ES-I3 (cell line): ENCODE results near the gene TKT.

Experiments used
- H3K36me3 ChIP-seq: 2 replicates; pipeline ENCODE4 v1.6.1; 2013; ENCODE audit warnings: mild to moderate bottlenecking, low read length, control low read depth, moderate library complexity; ENCODE audit not compliant: insufficient read depth
- H3K4me1 ChIP-seq: 2 replicates; pipeline ENCODE4 v1.6.1; 2013; ENCODE audit warnings: mild to moderate bottlenecking, control low read depth, low read length; ENCODE audit not compliant: insufficient read depth
- H3K9ac ChIP-seq: 2 replicates; pipeline ENCODE4 v1.6.1; 2013; ENCODE audit warnings: low read depth, mild to moderate bottlenecking, low read length, moderate library complexity
- H3K9me3 ChIP-seq: 2 replicates; pipeline ENCODE4 v1.6.1; 2013; ENCODE audit warnings: mild to moderate bottlenecking, low read length, moderate library complexity; ENCODE audit not compliant: control insufficient read depth, insufficient read depth

Gene TKT

DNA sequence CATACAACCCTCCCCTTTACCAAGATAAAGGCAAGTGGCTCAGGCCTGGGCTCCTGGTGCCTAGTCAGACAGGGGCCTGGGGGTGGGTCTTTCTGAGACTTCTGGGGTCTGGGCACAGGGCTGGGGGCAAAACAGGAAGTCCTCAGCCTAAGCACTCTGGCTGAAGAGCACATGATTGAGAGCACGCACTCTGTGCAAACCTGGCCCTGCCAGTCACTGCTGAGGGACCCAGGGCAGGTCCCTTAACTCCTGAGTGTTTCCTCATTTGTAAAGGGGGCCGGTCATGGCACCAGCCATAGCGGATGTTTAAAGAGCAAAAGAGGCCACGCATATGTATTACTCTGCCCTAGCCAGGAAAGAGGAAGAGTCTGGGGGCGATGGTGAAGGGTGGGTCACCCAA lies 16.0 kb downstream of the TKT start:
- peaks cover 71% of the 10 kb centered on the region for H3K36me3 ChIP-seq

DNA sequence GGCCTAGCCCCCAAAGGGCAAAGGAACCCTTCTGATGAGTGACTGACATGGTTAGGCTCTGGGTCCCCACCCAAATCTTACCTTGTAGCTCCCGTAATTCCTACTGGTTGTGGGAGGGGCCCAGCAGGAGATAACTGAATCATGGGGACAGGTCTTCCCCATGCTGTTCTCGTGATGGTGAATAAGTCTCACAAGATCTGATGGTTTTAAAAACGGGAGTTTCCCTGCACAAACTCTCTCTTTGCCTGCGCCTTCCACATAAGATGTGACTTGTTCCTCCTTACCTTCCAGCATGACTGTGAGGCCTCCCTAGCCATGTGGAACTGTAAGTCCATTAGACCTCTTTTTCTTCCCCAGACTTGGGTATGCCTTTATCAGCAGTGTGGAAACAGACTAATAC lies 16.9 kb downstream of the TKT start:
- Histone ChIP-seq H3K9ac (no peak overlapping the region), H3K36me3 (peaks cover 80% of the 10 kb centered on the region), H3K4me1 (peaks cover 15% of the 10 kb centered on the region)

More for the DNA sequence above, 16.0 kb downstream of the TKT start:
- Histone ChIP-seq H3K9me3 (no peaks in the 10 kb centered on the region), H3K9ac (no peak overlapping the region), H3K4me1 (peaks cover 24% of the 10 kb centered on the region)

DNA sequence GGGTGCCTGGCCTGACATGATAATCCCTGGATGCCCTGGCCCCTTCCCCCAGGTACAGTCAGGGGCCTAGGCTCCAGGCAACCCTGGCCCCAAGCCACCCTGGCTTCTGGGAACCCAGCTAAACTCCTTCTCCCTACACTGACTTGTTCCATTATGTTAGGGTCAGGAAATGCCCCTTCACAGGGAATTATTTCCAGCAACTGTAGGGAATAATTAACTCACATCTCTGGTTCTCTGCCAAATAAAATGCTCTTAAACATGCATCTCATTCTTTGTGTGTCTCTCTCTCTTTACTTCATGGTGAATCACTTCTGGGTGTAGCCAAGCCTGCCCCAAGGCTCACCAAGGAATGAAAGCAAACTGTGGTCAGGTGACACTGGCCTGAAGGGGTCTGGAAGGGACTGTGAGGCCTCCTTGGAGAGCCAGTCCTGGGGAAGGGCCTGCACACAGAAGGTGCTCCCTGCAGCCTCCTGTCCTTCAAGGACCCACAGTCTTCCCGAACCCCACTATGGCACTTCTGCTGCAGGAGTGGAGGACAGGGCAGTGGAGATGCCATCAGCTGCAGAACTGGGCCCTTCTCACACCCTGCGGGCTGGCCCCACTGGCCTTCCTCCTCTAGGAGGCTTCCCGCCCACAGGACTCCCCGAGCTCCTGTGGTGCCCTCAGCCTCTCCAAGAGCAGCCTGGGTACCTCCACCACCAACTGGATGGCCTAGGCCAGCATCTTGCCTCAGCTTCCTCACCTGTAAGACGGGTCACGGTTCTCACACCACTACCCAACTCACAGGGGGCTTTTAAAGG lies 17.6 kb downstream of the TKT start:
- Histone ChIP-seq H3K9ac (no peak overlapping the region), H3K9me3 (no peaks in the 10 kb centered on the region), H3K36me3 (peaks cover 86% of the 10 kb centered on the region), H3K4me1 (peaks cover 9% of the 10 kb centered on the region; the same call in 1 of the 2 replicates)

More for the DNA sequence above, 16.9 kb downstream of the TKT start:
- H3K9me3 ChIP-seq: no peaks in the 10 kb centered on the region

DNA sequence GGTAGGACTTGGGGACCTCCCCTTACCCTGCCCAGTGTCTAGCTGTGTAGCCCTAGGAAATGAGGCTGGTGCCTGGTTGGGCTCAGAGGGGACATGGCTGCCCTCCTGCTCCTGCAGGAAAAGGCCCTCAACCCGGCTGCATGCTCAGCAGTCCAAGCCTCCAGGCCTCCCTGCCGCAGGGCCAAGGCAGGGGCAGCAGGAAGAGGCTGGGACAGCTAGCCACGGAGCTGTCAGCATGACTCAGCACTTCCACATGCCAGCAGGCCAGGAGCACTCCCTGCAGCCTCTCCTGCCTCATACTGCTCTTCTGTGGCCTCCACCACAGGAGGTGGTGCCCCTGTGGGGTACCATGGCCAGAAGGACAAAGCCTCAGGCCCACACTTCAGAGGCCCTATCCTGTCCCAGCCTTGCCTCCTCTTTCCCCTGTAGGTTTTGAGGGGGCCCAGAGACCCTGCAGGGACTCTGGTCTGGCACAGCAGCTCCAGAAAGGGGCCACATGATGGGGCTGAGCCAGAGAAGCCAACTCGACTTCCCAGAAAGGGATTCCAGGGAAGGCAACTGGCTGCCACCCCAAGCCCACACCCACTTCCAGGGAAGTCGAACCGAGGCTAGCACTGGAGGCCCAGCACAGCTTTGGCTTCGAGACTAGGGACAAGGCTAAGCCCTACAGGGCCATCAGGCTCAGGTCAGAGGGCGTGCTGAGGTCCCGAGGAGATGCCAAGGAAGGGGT lies 19.5 kb downstream of the TKT start:
- Histone ChIP-seq H3K36me3 (peaks cover 85% of the 10 kb centered on the region), H3K9ac (no peak overlapping the region), H3K4me1 (peaks cover 3% of the 10 kb centered on the region; the same call in 1 of the 2 replicates), H3K9me3 (no peaks in the 10 kb centered on the region)

DNA sequence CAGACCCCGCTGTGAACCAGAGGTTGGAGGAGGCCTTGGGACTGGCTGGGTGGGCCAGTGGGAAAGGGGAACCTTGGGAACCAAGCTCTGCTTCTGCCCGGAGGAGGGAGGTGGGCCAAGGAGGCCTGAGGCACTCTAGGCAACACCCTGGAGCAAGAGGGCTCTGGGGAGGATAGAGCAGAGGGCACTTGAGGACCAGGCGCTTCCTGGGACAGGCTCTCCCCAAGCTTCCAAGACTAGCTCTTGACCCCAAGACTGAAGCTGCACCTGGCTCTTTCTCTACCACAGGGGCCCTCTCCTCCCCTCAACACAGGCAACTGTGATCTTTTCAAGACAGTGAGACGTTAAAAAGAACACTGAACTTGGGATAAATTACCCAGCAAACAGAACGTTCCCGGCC lies 20.3 kb downstream of the TKT start:
- H3K4me1 ChIP-seq: peaks cover 3% of the 10 kb centered on the region; the same call in 1 of the 2 replicates
- no peaks in the 10 kb centered on the region for H3K9me3 ChIP-seq
- peaks cover 85% of the 10 kb centered on the region for H3K36me3 ChIP-seq
- H3K9ac ChIP-seq: no peak overlapping the region

DNA sequence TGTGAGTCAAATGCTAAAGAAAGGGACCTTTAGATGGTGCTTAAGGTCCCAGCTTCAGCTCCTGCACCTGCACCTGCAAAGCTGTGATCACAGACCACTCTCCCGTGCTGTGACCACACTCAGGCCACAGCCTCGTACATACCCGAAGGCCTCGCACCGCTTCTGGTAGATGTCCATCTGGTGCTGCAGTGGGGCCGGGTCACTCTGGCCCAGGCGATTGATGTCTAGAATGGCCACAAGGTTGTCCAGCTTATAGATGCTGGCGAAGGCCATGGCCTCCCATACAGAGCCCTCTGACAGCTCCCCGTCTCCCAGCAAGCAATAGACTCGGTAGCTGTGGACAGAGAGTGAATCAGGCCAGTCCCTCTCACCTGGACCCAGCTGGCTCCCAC lies 21.0 kb downstream of the TKT start:
- Histone ChIP-seq H3K4me1 (peaks cover 3% of the 10 kb centered on the region; the same call in 1 of the 2 replicates), H3K9ac (no peak overlapping the region), H3K9me3 (no peaks in the 10 kb centered on the region), H3K36me3 (peaks cover 83% of the 10 kb centered on the region)

DNA sequence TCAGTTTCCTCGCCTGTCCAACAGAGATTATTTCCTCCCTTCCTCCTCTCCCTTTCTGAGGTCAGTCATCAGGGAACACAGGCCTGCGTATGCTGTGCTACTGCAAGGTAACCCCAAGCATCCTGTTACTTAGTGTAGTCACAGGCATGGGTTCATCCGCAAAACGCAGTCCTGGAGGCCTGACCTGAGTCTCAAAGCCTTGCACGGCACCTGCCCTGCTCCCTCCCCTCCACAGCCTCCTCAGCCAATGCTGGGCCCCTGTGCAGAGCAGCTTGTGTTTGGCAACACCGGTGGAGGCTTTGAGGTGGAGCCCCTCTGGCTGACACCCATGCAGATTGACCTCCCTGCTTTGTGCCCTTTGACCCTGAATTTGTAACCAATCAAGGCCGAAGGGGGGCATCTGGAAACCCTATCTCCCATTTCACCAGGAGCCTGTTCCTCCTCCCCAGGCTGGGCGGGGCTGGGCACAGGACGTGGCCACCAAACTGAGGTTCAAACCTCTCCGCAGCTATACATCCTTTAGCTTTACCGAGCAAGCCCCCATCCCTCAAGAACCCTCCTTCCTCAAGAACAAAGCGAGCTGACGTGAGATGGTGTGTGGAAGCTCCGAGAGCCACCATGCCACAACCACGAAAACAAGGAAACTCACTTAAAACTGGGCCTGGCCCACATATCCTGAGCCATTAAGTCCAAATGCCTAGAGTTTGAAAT lies 21.5 kb downstream of the TKT start:
- no peak overlapping the region for H3K9ac ChIP-seq
- no peaks in the 10 kb centered on the region for H3K9me3 ChIP-seq
- peaks cover 3% of the 10 kb centered on the region; the same call in 1 of the 2 replicates for H3K4me1 ChIP-seq
- H3K36me3 ChIP-seq: peaks cover 83% of the 10 kb centered on the region

DNA sequence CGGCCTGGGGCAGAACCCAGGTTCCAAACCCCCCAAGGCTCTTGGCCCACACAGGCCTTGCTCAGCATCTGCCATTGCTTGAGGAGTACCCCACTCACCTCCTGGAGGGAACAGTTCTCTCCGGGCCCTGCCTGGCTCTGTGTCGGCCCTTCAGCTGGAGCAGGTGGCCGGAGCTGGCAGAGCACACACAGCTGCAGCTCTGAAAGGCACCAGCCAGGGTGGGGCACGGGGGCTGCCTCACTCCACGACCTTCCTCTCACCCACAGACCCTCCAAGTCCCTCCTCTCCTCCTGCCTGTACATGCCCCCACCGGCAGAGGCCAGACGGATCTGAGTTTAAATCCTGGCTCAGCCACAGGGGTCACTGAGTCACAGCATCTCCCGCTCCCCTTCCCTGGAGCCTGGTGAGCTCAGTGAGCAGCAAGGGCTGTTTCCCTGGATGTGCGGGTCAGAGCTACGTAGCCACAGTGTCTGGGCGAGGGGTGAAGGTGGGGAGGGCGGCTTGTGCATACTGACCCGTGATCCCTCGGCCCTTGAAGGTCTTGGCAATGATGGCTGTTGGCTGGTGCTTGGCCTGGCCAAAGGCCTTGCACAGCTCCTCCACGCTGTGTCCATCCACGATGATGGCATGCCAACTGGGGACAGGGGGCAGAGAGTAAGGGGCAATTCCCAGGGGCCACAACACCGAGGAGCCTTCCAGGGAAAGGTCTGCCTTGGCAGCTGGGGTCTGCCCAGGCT lies 23.0 kb downstream of the TKT start:
- Histone ChIP-seq H3K4me1 (no peaks in the 10 kb centered on the region), H3K36me3 (peaks cover 82% of the 10 kb centered on the region), H3K9me3 (no peaks in the 10 kb centered on the region), H3K9ac (no peak overlapping the region)

DNA sequence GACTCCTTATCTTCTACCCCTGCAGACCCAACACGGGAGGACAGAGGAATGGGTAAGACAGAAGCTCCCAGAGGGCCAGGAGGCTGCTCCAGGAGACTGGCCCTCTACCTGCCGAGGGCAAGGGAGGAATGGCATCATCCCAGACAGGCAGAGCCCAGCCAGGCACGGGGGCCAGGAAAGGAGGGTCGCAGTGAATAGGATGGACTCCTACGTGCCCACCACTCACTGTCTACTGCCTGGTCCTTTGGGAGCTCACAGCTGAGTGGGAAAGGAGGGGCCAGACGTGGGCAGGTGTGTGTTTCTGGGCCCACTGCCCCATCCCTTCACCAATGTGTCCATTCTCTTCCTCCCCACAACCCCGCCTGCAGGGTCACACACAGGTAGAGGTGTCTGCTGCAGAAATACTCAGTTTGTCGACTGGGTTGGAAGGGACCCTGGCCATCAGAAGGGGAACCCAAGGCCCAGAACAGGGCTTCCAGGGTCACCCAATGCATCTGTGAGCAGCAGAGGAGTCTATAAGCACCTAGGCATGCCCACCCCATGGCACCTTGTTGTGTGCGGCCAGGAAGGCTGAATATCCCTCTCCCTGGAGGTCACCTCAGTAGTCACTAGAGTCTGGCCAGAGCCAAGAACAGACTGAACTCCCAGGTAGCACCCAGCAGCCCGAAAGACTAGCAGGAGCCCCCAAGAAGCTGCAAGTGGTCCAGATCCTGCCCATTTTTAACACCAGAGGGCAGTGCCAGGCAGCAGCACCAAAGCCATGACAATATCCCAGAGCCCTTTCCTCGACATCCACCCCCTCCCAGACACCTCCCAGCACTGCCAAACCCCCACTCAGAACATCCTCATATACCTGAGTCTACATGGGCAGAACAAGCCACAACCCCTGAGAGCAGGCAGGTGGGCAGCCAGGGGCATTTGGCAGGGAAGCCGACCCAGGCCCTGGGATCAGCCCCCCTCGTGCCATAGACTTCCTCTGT lies 24.0 kb downstream of the TKT start:
- Histone ChIP-seq H3K9me3 (no peaks in the 10 kb centered on the region), H3K9ac (no peak overlapping the region), H3K36me3 (peaks cover 83% of the 10 kb centered on the region), H3K4me1 (no peaks in the 10 kb centered on the region)

DNA sequence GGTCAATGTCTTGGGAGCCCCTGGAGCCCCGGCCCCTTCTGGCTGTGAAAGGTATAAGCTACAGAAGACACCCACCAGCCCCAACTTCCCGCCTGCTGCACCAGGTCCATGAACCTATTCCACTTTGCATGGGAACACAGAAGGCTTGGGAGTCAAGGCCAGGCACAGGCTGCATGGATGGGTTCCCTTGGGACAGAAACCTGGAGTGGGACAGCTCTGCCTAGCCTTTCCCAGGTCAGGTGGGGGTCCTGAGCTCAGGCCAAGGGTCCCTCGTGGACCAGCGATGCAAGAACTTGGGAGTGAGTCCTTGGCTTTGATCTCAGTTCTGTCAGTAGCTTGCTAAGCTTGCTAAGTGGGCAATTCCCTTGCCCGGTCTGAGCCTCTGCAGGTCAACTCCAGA lies 25.0 kb downstream of the TKT start:
- Histone ChIP-seq H3K4me1 (no peaks in the 10 kb centered on the region), H3K9me3 (no peaks in the 10 kb centered on the region), H3K36me3 (peaks cover 83% of the 10 kb centered on the region), H3K9ac (no peak overlapping the region)

DNA sequence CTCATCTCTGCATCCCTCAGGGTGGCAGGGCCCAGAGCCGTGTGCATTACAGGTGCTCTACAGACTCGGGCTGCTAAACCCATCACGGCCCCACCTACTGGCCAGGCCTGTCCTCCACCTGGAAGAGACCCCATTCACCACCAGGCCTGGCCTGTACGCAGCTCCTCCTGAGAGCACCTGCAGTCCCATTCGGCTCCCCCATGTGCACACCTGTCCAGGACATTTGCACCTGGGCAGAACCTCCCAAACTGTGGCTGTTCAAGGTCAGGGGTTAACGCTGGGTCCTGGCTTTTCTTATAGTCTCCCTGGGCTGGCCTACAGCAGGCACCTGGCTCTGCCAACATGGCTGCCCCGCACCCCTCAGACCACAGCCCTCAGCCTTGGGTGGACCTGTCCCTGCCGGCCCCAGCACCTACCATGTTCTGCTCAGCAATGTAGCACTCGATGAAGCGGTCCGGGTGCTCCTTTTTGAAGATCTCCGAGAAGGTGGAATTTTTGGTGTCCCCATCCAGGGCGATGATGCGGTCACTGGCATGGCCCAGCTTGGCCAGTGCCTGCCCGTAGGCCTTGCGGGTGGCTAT lies 25.7 kb downstream of the TKT start:
- Histone ChIP-seq H3K4me1 (no peaks in the 10 kb centered on the region), H3K36me3 (peaks cover 88% of the 10 kb centered on the region), H3K9ac (no peak overlapping the region), H3K9me3 (no peaks in the 10 kb centered on the region)

DNA sequence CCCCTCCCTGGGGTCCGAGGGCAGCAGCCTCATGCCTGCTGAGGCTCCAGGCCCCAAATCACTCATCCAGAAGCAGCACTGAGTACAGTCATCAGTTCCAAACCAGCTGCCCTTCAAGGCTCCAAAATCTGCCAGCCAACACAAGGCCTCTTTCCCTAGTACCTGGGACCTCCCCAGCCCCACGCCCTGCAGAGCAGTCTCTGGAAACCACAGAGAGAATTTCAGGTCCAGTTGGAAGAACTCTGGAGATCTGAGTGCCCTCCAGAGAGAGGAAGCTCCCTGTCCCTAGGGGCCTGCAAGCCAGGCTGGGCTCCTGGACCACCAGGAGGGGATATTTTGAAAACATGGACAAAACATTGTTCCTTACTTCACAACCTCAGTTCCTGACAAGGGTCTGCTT lies 26.2 kb downstream of the TKT start:
- peaks cover 88% of the 10 kb centered on the region for H3K36me3 ChIP-seq
- H3K4me1 ChIP-seq: no peaks in the 10 kb centered on the region
- no peaks in the 10 kb centered on the region for H3K9me3 ChIP-seq
- H3K9ac ChIP-seq: no peak overlapping the region

DNA sequence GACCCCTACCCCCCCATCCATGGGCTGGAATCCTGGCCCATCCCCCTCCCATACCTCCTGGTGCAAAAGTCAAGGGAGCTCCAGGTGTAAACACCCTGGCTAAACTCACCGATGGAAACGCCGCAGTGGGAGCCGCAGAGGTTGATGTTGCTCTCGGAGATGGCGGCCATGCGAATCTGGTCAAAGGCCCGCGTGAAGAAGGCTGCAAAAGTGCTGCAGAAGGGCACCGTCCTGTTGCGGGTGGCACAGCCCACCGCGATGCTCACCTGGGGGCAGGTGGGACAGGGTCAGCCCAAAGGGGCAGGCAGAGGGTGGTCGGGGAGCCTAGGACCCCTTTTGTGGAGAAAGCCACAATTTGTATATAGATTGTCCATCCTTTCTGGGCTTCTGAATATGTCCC lies 26.7 kb downstream of the TKT start:
- peaks cover 86% of the 10 kb centered on the region for H3K36me3 ChIP-seq
- H3K4me1 ChIP-seq: no peaks in the 10 kb centered on the region
- no peak overlapping the region for H3K9ac ChIP-seq
- H3K9me3 ChIP-seq: no peaks in the 10 kb centered on the region
